Endothelial cell (in vitro differentiated cells): Measurements from ENCODE around the gene PATJ. TPM values are rescaled to one million over a fixed set of nuclear protein-coding genes. Genes with fewer than 3 reads are reported as not detected.
A peak's percentile ranks its signal among the peaks of the same experiment; 100 is the strongest.
"Not testable (repeated sequence)": the region's sequence is repeated elsewhere in the genome, so short reads cannot be mapped to it uniquely, and the experiment has no call there.

Experiments used
- DNase-seq: peaks from one replicate; pipeline ENCODE4 v3.0.0; 2021; ENCODE audit warnings: low spot score
- H3K27ac Mint-ChIP-seq: one replicate; pipeline ENCODE4 v1.8.0; 2021; ENCODE audit warnings: mixed read lengths, inconsistent platforms; ENCODE audit not compliant: unreplicated experiment
- H3K27me3 Mint-ChIP-seq: one replicate; pipeline ENCODE4 v1.8.0; 2021; ENCODE audit warnings: mild to moderate bottlenecking, moderate library complexity, mixed read lengths, inconsistent platforms; ENCODE audit not compliant: unreplicated experiment
- H3K36me3 Mint-ChIP-seq: one replicate; pipeline ENCODE4 v1.8.0; 2021; ENCODE audit warnings: mild to moderate bottlenecking, low read depth, mixed read lengths, inconsistent platforms; ENCODE audit not compliant: unreplicated experiment
- H3K4me1 Mint-ChIP-seq: one replicate; pipeline ENCODE4 v1.8.0; 2021; ENCODE audit warnings: mild to moderate bottlenecking, mixed read lengths, inconsistent platforms; ENCODE audit not compliant: unreplicated experiment
- H3K4me3 Mint-ChIP-seq: one replicate; pipeline ENCODE4 v1.8.0; 2021; ENCODE audit warnings: mild to moderate bottlenecking, mixed read lengths, inconsistent platforms; ENCODE audit not compliant: unreplicated experiment
- H3K9me3 Mint-ChIP-seq: one replicate; pipeline ENCODE4 v1.8.0; 2021; ENCODE audit warnings: mixed read lengths, inconsistent platforms; ENCODE audit not compliant: unreplicated experiment
- CTCF ChIP-seq: fragments of 200-600 bp; sonication (generic); IDR thresholded peaks from one replicate; pipeline ENCODE4 v1.5.0; 2021; ENCODE audit warnings: antibody characterized with exemption; ENCODE audit not compliant: unreplicated experiment
- total RNA-seq: library from RNA; stranded (reverse); fragmentation: NEBNext Ultra II Directional; extraction: Animal tissue kit (Norgen Biotek cat#: 25700); gene quantifications from one replicate; pipeline ENCODE4 v1.2.1, GENCODE V29; 2021; ENCODE audit not compliant: unreplicated experiment

The PATJ gene
- total RNA-seq, 1 donor from 2014 or later: 13.9 TPM

- Mint-ChIP-seq H3K4me1 (no peaks in the 10 kb centered on the region), H3K27me3 (no peaks in the 10 kb centered on the region), H3K4me3 (no peak overlapping the region), H3K36me3 (peaks cover 4% of the 10 kb centered on the region), H3K27ac (no peak overlapping the region), H3K9me3 (no peaks in the 10 kb centered on the region)
- TF ChIP-seq CTCF: no peak
- no peak for DNase-seq
These were observed 30.3 kb upstream of the PATJ start for GRCh38 chr1:61711969-61712368.

GRCh38 chr1:61718996-61719663, 23.1 kb upstream of the PATJ start:
- peak overlapping the region; percentile 82 for H3K27ac Mint-ChIP-seq

GRCh38 chr1:61724506-61724812, 17.8 kb upstream of the PATJ start:
- Mint-ChIP-seq H3K4me3 (peak overlapping the region; percentile 93), H3K27me3 (peaks cover 5% of the 10 kb centered on the region), H3K9me3 (no peaks in the 10 kb centered on the region), H3K4me1 (peaks cover 4% of the 10 kb centered on the region), H3K36me3 (no peaks in the 10 kb centered on the region), H3K27ac (peak overlapping the region; percentile 95)
- DNase-seq: no peak
- TF ChIP-seq CTCF: no peak

More at GRCh38 chr1:61718996-61719663, 23.1 kb upstream of the PATJ start:
- H3K27me3 Mint-ChIP-seq, H3K9me3 Mint-ChIP-seq, H3K4me3 Mint-ChIP-seq, H3K4me1 Mint-ChIP-seq, DNase-seq, H3K36me3 Mint-ChIP-seq: not testable (repeated sequence)

- H3K27me3 Mint-ChIP-seq: peaks cover 5% of the 10 kb centered on the region
- H3K4me1 Mint-ChIP-seq: peaks cover 4% of the 10 kb centered on the region
- H3K9me3 Mint-ChIP-seq: no peaks in the 10 kb centered on the region
These were observed 17.2 kb upstream of the PATJ start, which contains the start of gene TM2D1 for GRCh38 chr1:61724813-61725694. TSS of gene TM2D1 (minus strand) at chr1:61725141. CDS start at chr1:61725120, 21 bp downstream.

GRCh38 chr1:61727544-61727943, 14.7 kb upstream of the PATJ start:
- Mint-ChIP-seq H3K27me3 (peaks cover 5% of the 10 kb centered on the region), H3K4me3 (no peak overlapping the region), H3K36me3 (no peaks in the 10 kb centered on the region), H3K27ac (no peak overlapping the region), H3K9me3 (no peaks in the 10 kb centered on the region), H3K4me1 (peaks cover 4% of the 10 kb centered on the region)
- TF ChIP-seq CTCF: no peak
- no peak for DNase-seq

More at GRCh38 chr1:61724813-61725694, 17.2 kb upstream of the PATJ start, which contains the start of gene TM2D1:
- H3K27ac Mint-ChIP-seq: peak within 1 kb of the TSS; percentile 95
- H3K36me3 Mint-ChIP-seq: no peaks in the 10 kb centered on the region
- H3K4me3 Mint-ChIP-seq: peak within 1 kb of the TSS; percentile 93
- DNase-seq: peak; percentile 90
- no peak for TF ChIP-seq CTCF

GRCh38 chr1:61730679-61731078, 11.6 kb upstream of the PATJ start:
- not testable (repeated sequence) for H3K27me3 Mint-ChIP-seq, H3K27ac Mint-ChIP-seq, H3K36me3 Mint-ChIP-seq, H3K4me1 Mint-ChIP-seq, H3K4me3 Mint-ChIP-seq, DNase-seq, H3K9me3 Mint-ChIP-seq
